22Rv1 (cell line): ENCODE measurements around the gene GNPDA1.
"Not testable (repeated sequence)": the region's sequence is repeated elsewhere in the genome, so short reads cannot be mapped to it uniquely, and the experiment has no call there.

ENCODE experiments used
- H3K27ac ChIP-seq: fragments of 450-650 bp; 2 replicates; pipeline ENCODE4 v1.5.1; 2017
- CTCF ChIP-seq: fragments of 450-650 bp; IDR thresholded peaks from 2 replicates; pipeline ENCODE4 v1.5.1; 2017; ENCODE audit warnings: mild to moderate bottlenecking
- ZFX ChIP-seq: fragments of 450-650 bp; IDR thresholded peaks from 2 replicates; pipeline ENCODE4 v1.6.1; 2017; ENCODE audit warnings: antibody characterized with exemption, borderline replicate concordance

Gene GNPDA1

GRCh38 chr5:142012792-142013388, at the start of gene GNPDA1:
Gene GNPDA1 (minus strand): TSS chr5:142013027. CDS start chr5:142012035, 992 bp downstream.
- H3K27ac ChIP-seq: peak within 1 kb of the TSS; percentile 64
- TF ChIP-seq CTCF (peak; percentile 11), ZFX (no peak)

- TF ChIP-seq ZFX: no peak
- no peak for TF ChIP-seq CTCF
- no peak overlapping the region for H3K27ac ChIP-seq
Measured at GRCh38 chr5:142059304-142059940, 46.6 kb upstream of the GNPDA1 start.

- TF ChIP-seq ZFX: no peak
- no peak for TF ChIP-seq CTCF
- peak overlapping the region; percentile 36 for H3K27ac ChIP-seq
Measured at GRCh38 chr5:142057697-142058056, 44.9 kb upstream of the GNPDA1 start.

GRCh38 chr5:142056816-142057696, 44.2 kb upstream of the GNPDA1 start:
- H3K27ac ChIP-seq: peak overlapping the region; percentile 36
- TF ChIP-seq CTCF (no peak), ZFX (no peak)

- no peak for TF ChIP-seq ZFX
- TF ChIP-seq CTCF: no peak
Measured at GRCh38 chr5:142055301-142055700, 42.5 kb upstream of the GNPDA1 start.

GRCh38 chr5:142053426-142054151, 40.8 kb upstream of the GNPDA1 start:
- H3K27ac ChIP-seq: no peak overlapping the region
- TF ChIP-seq CTCF (no peak), ZFX (no peak)

More at GRCh38 chr5:142055301-142055700, 42.5 kb upstream of the GNPDA1 start:
- no peak overlapping the region for H3K27ac ChIP-seq

- H3K27ac ChIP-seq: not testable (repeated sequence)
Measured at GRCh38 chr5:142052026-142052425, 39.2 kb upstream of the GNPDA1 start.
